VCaP (cell line): ENCODE measurements around the gene SNRNP70.

Experiments
- H3K27ac ChIP-seq: fragments of 450-650 bp; 2 replicates; pipeline ENCODE4 v1.5.1; 2017
- TF ChIP-seq, protein P1 (sequence below): fragments of 450-650 bp; conservative IDR thresholded peaks from 2 replicates; pipeline ENCODE4 v1.5.1; 2017; ENCODE audit warnings: mild to moderate bottlenecking, moderate library complexity

The SNRNP70 gene

GRCh38 chr19:49148044-49148682 lies 62.9 kb downstream of the SNRNP70 start:
- TF ChIP-seq, protein P1, sequence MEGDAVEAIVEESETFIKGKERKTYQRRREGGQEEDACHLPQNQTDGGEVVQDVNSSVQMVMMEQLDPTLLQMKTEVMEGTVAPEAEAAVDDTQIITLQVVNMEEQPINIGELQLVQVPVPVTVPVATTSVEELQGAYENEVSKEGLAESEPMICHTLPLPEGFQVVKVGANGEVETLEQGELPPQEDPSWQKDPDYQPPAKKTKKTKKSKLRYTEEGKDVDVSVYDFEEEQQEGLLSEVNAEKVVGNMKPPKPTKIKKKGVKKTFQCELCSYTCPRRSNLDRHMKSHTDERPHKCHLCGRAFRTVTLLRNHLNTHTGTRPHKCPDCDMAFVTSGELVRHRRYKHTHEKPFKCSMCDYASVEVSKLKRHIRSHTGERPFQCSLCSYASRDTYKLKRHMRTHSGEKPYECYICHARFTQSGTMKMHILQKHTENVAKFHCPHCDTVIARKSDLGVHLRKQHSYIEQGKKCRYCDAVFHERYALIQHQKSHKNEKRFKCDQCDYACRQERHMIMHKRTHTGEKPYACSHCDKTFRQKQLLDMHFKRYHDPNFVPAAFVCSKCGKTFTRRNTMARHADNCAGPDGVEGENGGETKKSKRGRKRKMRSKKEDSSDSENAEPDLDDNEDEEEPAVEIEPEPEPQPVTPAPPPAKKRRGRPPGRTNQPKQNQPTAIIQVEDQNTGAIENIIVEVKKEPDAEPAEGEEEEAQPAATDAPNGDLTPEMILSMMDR = no peak
- H3K27ac ChIP-seq = peak overlapping the region; percentile 98

- peak overlapping the region; percentile 98 for H3K27ac ChIP-seq
Observed at GRCh38 chr19:49148784-49149651, 63.8 kb downstream of the SNRNP70 start.

GRCh38 chr19:49149652-49150105 lies 64.4 kb downstream of the SNRNP70 start:
- peak overlapping the region; percentile 98 for H3K27ac ChIP-seq
- TF ChIP-seq, protein P1 = no peak

More at GRCh38 chr19:49148784-49149651, 63.8 kb downstream of the SNRNP70 start:
- TF ChIP-seq, protein P1 = no peak

GRCh38 chr19:49150106-49150943 lies 65.1 kb downstream of the SNRNP70 start:
- TF ChIP-seq, protein P1 = no peak
- peak overlapping the region; percentile 98 for H3K27ac ChIP-seq

DNA sequence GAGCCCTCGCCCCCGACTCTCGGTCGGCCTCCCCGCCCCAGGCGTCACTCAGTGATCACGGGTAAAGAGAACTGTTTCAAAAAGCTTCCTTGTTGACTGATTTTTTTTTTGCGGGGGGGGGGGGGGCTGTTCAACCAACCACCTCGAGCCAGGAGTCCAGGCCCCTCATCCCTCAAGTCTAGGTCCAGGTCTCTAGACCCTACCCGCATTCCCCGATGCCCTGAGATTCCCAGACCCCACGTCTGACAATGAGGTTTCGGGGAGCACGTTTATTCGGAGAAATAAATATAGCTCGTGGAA lies 65.6 kb downstream of the SNRNP70 start:
- TF ChIP-seq, protein P1 = no peak
- H3K27ac ChIP-seq = peak overlapping the region; percentile 98

- peak overlapping the region; percentile 98 for H3K27ac ChIP-seq
- TF ChIP-seq, protein P1 = no peak
Observed at GRCh38 chr19:49151267-49152118, 66.2 kb downstream of the SNRNP70 start.
